RWPE1 (cell line): ENCODE measurements around the gene COX19.
A peak's percentile ranks its signal among the peaks of the same experiment; 100 is the strongest.

ENCODE experiments used
- CTCF ChIA-PET: fragments of 350-600 bp; sonication (Branson Sonifier 250); formaldehyde crosslinking; extraction: SDS; loops from one replicate; lab custom pipeline; 2021; lab: Yijun Ruan, JAX
- POLR2A ChIA-PET: fragments of 400-600 bp; formaldehyde crosslinking; extraction: SDS; loops from one replicate; lab custom pipeline; 2020; ENCODE audit warnings: antibody characterized with exemption; ENCODE audit not compliant: low non-redundant PET; lab: Yijun Ruan, JAX
- DNase-seq: peaks from one replicate; pipeline ENCODE4 v3.0.0; 2012; ENCODE audit warnings: low spot score
- H3K27ac ChIP-seq: fragments of 450-650 bp; 2 replicates; pipeline ENCODE4 v1.5.1; 2017
- TF ChIP-seq, protein P1 (sequence below): fragments of 450-650 bp; conservative IDR thresholded peaks from 2 replicates; pipeline ENCODE4 v1.5.1; 2017; ENCODE audit warnings: low read depth, mild to moderate bottlenecking

COX19 gene

DNA sequence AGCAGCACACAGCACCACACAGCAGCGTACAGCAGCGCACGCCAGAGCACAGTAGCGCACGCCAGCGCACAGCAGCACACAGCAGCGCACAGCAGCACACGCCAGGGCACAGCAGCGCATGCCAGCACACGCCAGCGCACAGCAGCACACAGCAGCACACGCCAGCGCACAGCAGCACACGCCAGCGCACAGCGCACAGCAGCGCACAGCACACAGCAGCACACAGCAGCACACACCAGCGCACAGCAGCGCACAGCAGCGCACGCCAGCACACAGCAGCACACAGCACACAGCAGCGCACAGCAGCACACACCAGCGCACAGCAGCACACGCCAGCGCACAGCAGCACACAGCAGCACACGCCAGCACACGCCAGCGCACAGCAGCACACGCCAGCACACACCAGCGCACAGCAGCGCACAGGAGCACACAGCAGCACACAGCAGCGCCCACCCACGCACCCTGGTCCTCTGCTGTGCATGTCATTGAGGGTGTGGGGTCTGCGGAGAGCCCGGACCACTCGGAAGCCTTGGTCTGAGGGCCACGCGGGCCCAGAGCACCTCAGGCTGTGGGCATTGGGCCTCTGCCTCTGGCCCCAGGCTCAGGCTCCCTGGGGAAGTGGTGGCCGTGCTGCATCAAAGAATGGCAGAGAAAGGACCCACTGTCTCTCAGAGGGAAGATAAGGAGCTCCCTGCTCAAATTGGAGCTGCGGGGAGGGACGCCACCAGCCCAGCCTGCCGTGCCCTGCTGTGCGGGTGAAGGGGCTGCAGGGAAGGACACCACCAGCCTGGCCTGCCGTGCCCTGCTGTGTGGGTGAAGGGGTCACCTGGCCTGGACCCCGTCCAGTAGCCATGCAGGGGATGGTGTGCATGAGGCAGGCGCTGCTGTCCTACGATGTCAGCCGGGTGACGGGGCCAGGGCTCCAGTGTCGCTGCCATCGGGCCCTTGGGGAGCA lies 41.5 kb upstream of the COX19 start:
- TF ChIP-seq, protein P1, sequence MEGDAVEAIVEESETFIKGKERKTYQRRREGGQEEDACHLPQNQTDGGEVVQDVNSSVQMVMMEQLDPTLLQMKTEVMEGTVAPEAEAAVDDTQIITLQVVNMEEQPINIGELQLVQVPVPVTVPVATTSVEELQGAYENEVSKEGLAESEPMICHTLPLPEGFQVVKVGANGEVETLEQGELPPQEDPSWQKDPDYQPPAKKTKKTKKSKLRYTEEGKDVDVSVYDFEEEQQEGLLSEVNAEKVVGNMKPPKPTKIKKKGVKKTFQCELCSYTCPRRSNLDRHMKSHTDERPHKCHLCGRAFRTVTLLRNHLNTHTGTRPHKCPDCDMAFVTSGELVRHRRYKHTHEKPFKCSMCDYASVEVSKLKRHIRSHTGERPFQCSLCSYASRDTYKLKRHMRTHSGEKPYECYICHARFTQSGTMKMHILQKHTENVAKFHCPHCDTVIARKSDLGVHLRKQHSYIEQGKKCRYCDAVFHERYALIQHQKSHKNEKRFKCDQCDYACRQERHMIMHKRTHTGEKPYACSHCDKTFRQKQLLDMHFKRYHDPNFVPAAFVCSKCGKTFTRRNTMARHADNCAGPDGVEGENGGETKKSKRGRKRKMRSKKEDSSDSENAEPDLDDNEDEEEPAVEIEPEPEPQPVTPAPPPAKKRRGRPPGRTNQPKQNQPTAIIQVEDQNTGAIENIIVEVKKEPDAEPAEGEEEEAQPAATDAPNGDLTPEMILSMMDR = no peak
- peak overlapping the region; percentile 34 for H3K27ac ChIP-seq
- ChIA-PET POLR2A (no interaction called here), CTCF (interaction anchor here (1.6 kb wide), 1 partner anchor 24 kb away, joined by 5 read pairs; no protein-coding TSS in a partner anchor)
- no peak for DNase-seq

GRCh38 chr7:1015196-1016121 lies 40.1 kb upstream of the COX19 start:
- DNase-seq = no peak
- peak overlapping the region; percentile 43 for H3K27ac ChIP-seq
- CTCF ChIA-PET = interaction anchor here (1.5 kb wide), 1 partner anchor 50 kb away, joined by 4 read pairs; no protein-coding TSS in a partner anchor
- POLR2A ChIA-PET = no interaction called here
- TF ChIP-seq, protein P1 = no peak

DNA sequence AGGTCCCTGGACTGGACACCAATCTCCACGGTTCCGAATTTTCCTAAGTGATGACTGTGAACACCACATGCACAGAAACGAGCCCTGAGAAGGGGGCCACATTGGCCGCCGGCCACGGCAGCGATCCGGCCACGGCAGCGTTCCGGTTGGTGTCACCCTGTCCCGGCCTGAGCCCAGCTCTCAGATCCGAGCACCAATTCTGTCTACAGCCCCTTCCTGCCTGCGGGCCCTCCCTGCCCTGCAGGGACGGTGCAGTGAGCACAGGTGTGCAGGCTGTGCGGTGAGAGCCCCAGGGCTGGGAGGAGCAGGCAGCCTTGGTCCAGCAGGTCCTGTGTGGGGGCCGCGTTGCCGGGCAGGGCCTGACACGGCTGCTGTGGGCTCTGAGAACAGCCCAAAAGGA lies 39.3 kb upstream of the COX19 start:
- ChIA-PET CTCF (interaction anchor here (1.3 to 1.5 kb wide), 2 partner anchors 22 to 51 kb away, joined by 4 to 5 read pairs; no protein-coding TSS in a partner anchor), POLR2A (no interaction called here)
- peak overlapping the region; percentile 43 for H3K27ac ChIP-seq
- TF ChIP-seq, protein P1 = no peak
- DNase-seq = no peak

DNA sequence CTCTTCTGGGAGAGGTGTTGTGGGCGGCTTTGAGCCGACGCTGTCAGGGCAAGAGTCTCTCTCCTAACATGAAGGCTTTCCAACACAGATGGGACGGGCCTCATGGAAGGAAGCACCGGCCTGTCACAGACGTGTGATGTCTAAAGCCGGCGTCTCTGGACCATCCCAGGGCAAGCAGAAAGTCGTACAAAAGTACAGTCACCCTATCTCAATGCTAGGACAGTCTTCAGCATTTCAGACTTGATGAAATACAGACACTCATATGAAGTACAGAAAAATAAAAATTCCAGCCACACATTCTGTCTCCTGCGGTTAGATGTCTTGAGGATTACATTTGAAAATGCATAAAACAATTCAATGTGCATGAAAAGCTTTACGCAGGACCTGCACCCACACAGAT lies 38.2 kb upstream of the COX19 start:
- ChIA-PET CTCF (interaction anchor here (1.3 to 1.5 kb wide), 2 partner anchors 21 to 52 kb away, joined by 4 to 5 read pairs; no protein-coding TSS in a partner anchor), POLR2A (no interaction called here)
- peak overlapping the region; percentile 43 for H3K27ac ChIP-seq
- no peak for DNase-seq
- TF ChIP-seq, protein P1 = no peak

- POLR2A ChIA-PET = no interaction called here
- H3K27ac ChIP-seq = peak overlapping the region; percentile 43
- TF ChIP-seq, protein P1 = no peak
- no peak for DNase-seq
- CTCF ChIA-PET = interaction anchor here (0.8 to 1.7 kb wide), 2 partner anchors 16 to 20 kb away, joined by 3 to 5 read pairs; no protein-coding TSS in a partner anchor
These were observed 37.4 kb upstream of the COX19 start for GRCh38 chr7:1012716-1013095.
